Hypothalamus (tissue), 51 donors: ENCODE measurements around the gene SEM1.
"Not testable (repeated sequence)": the region's sequence is repeated elsewhere in the genome, so short reads cannot be mapped to it uniquely, and the experiment has no call there.

ENCODE experiments used
- DNase-seq, 51 donors: peaks; one replicate each; lab custom pipeline; 2025; lab: John Stamatoyannopoulos, UW

SEM1 gene

GRCh38 chr7:96707901-96708774 lies 1.5 kb downstream of the SEM1 start:
- no peak for DNase-seq

- no peak for DNase-seq
Observed at GRCh38 chr7:96701258-96701657, 8.4 kb downstream of the SEM1 start.

GRCh38 chr7:96700516-96700915 lies 9.1 kb downstream of the SEM1 start:
- no peak for DNase-seq

- DNase-seq, result no peak
Observed at GRCh38 chr7:96699219-96699871, 10.3 kb downstream of the SEM1 start.

- DNase-seq, result not testable (repeated sequence)
Observed at GRCh38 chr7:96698449-96698848, 11.2 kb downstream of the SEM1 start.

- no peak for DNase-seq
Observed at GRCh38 chr7:96697822-96698221, 11.8 kb downstream of the SEM1 start.

- DNase-seq, result no peak
Observed at GRCh38 chr7:96695581-96695980, 14.1 kb downstream of the SEM1 start.

- no peak for DNase-seq
Observed at GRCh38 chr7:96694082-96694481, 15.6 kb downstream of the SEM1 start.

GRCh38 chr7:96691702-96692101 lies 17.9 kb downstream of the SEM1 start:
- DNase-seq, result no peak

GRCh38 chr7:96689414-96689813 lies 20.2 kb downstream of the SEM1 start:
- no peak for DNase-seq

GRCh38 chr7:96686305-96686704 lies 23.3 kb downstream of the SEM1 start:
- no peak for DNase-seq

GRCh38 chr7:96685755-96686154 lies 23.9 kb downstream of the SEM1 start:
- DNase-seq, result no peak

GRCh38 chr7:96685353-96685752 lies 24.3 kb downstream of the SEM1 start:
- no peak for DNase-seq

GRCh38 chr7:96679886-96680285 lies 29.8 kb downstream of the SEM1 start:
- no peak for DNase-seq

- DNase-seq, result no peak
Observed at GRCh38 chr7:96676919-96677318, 32.7 kb downstream of the SEM1 start.

GRCh38 chr7:96675548-96675947 lies 34.1 kb downstream of the SEM1 start:
- no peak for DNase-seq

- no peak for DNase-seq
Observed at GRCh38 chr7:96674565-96674964, 35.1 kb downstream of the SEM1 start.

GRCh38 chr7:96671854-96672253 lies 37.8 kb downstream of the SEM1 start:
- no peak for DNase-seq

- no peak for DNase-seq
Observed at GRCh38 chr7:96670338-96671289, 39.0 kb downstream of the SEM1 start.

- DNase-seq, result no peak
Observed at GRCh38 chr7:96669812-96670211, 39.8 kb downstream of the SEM1 start.

- no peak for DNase-seq
Observed at GRCh38 chr7:96667026-96667425, 42.6 kb downstream of the SEM1 start.
